Activated naive CD8-positive, alpha-beta T cell treated with anti-CD3 and anti-CD28 coated beads, Interleukin-2, amount 10 ng/mL, durations not matched to agents 7 days and 5 days (primary cell): ENCODE data around the gene PPM1L. TPM values are rescaled to one million over a fixed set of nuclear protein-coding genes. Genes with fewer than 3 reads are reported as not detected.

Experiments
- ATAC-seq: fragments of 150-1000 bp; cut with Tn5 transposase; one replicate; pipeline ENCODE4 v1.10.0; 2021; ENCODE audit warnings: low read depth, moderate library complexity
- POLR2A ChIA-PET: fragments of 350-600 bp; sonication (Branson Sonifier 250); formaldehyde crosslinking; loops from one replicate; lab custom pipeline; 2021; ENCODE audit warnings: antibody characterized with exemption; lab: Charles Lee
- DNase-seq: peaks from one replicate; pipeline ENCODE4 v3.0.0; 2021
- H3K27ac Mint-ChIP-seq: one replicate; pipeline ENCODE4 v1.8.0; 2022; ENCODE audit warnings: mild to moderate bottlenecking, mixed read lengths
- H3K27me3 Mint-ChIP-seq: one replicate; pipeline ENCODE4 v1.8.0; 2022; ENCODE audit warnings: mild to moderate bottlenecking, moderate library complexity, mixed read lengths
- H3K36me3 Mint-ChIP-seq: one replicate; pipeline ENCODE4 v1.8.0; 2021; ENCODE audit warnings: mild to moderate bottlenecking, mixed read lengths
- H3K4me1 Mint-ChIP-seq: one replicate; pipeline ENCODE4 v1.8.0; 2021; ENCODE audit warnings: mixed read lengths
- H3K4me3 Mint-ChIP-seq: one replicate; pipeline ENCODE4 v1.8.0; 2022; ENCODE audit warnings: mild to moderate bottlenecking, moderate library complexity, mixed read lengths
- H3K9me3 Mint-ChIP-seq: one replicate; pipeline ENCODE4 v1.8.0; 2021; ENCODE audit warnings: mixed read lengths
- total RNA-seq, 2 experiments: library from RNA; stranded (reverse); gene quantifications; one replicate each; pipeline ENCODE4 v1.2.3, GENCODE V29; 2021

The PPM1L gene
- total RNA-seq, 2 experiments from 2014 or later, result 3.8 to 4.6 TPM

GRCh38 chr3:160748787-160749186, 7.2 kb upstream of the PPM1L start:
- Mint-ChIP-seq H3K27ac (no peak overlapping the region), H3K4me1 (peaks cover 5% of the 10 kb centered on the region), H3K4me3 (no peak overlapping the region), H3K9me3 (no peaks in the 10 kb centered on the region), H3K27me3 (peaks cover 20% of the 10 kb centered on the region), H3K36me3 (no peaks in the 10 kb centered on the region)
- no peak for ATAC-seq
- POLR2A ChIA-PET, result no interaction called here
- no peak for DNase-seq

- peaks cover 3% of the 10 kb centered on the region for H3K36me3 Mint-ChIP-seq
- no peaks in the 10 kb centered on the region for H3K9me3 Mint-ChIP-seq
- DNase-seq (no peak), ATAC-seq (no peak)
- H3K4me1 Mint-ChIP-seq, result peaks cover 24% of the 10 kb centered on the region
- H3K27ac Mint-ChIP-seq, result no peak overlapping the region
- H3K27me3 Mint-ChIP-seq, result peaks cover 23% of the 10 kb centered on the region
- POLR2A ChIA-PET, result no interaction called here
- H3K4me3 Mint-ChIP-seq, result peak overlapping the region; percentile 92
Measured at GRCh38 chr3:160753953-160754352, 2.1 kb upstream of the PPM1L start.

- Mint-ChIP-seq H3K36me3 (peaks cover 3% of the 10 kb centered on the region), H3K4me1 (peaks cover 24% of the 10 kb centered on the region), H3K27me3 (peaks cover 23% of the 10 kb centered on the region), H3K27ac (peak overlapping the region; percentile 97), H3K9me3 (no peaks in the 10 kb centered on the region), H3K4me3 (peak overlapping the region; percentile 92)
- POLR2A ChIA-PET, result no interaction called here
- DNase-seq, result no peak
- no peak for ATAC-seq
Measured at GRCh38 chr3:160754371-160754854, 1.6 kb upstream of the PPM1L start.

- Mint-ChIP-seq H3K4me1 (peaks cover 24% of the 10 kb centered on the region), H3K4me3 (peak overlapping the region; percentile 92)
- POLR2A ChIA-PET, result interaction anchor here (1.0 to 1.6 kb wide), 3 partner anchors 46 to 189 kb away, joined by 3 to 5 read pairs (median 4); partner anchors contain the start of gene KPNA4
Measured at GRCh38 chr3:160754855-160755747, 930 bp upstream of the PPM1L start.

GRCh38 chr3:160757233-160758106, 1.4 kb downstream of the PPM1L start:
- H3K36me3 Mint-ChIP-seq, result peaks cover 3% of the 10 kb centered on the region
- H3K4me1 Mint-ChIP-seq, result peaks cover 24% of the 10 kb centered on the region
- peak overlapping the region; percentile 92 for H3K4me3 Mint-ChIP-seq
- ATAC-seq (no peak), DNase-seq (peak; percentile 28)
- no peaks in the 10 kb centered on the region for H3K9me3 Mint-ChIP-seq
- H3K27me3 Mint-ChIP-seq, result peaks cover 30% of the 10 kb centered on the region
- no peak overlapping the region for H3K27ac Mint-ChIP-seq
- POLR2A ChIA-PET, result no interaction called here

More at GRCh38 chr3:160754855-160755747, 930 bp upstream of the PPM1L start:
- ATAC-seq, result peak; percentile 88
- H3K36me3 Mint-ChIP-seq, result peaks cover 3% of the 10 kb centered on the region
- peak; percentile 89 for DNase-seq
- H3K9me3 Mint-ChIP-seq, result no peaks in the 10 kb centered on the region
- peak overlapping the region; percentile 97 for H3K27ac Mint-ChIP-seq
- H3K27me3 Mint-ChIP-seq, result peaks cover 22% of the 10 kb centered on the region

GRCh38 chr3:160758929-160759577, 3.0 kb downstream of the PPM1L start:
- Mint-ChIP-seq H3K27ac (no peak overlapping the region), H3K4me3 (no peak overlapping the region), H3K27me3 (peaks cover 35% of the 10 kb centered on the region), H3K4me1 (peaks cover 20% of the 10 kb centered on the region), H3K9me3 (no peaks in the 10 kb centered on the region), H3K36me3 (peaks cover 4% of the 10 kb centered on the region)
- no peak for ATAC-seq
- POLR2A ChIA-PET, result no interaction called here
- DNase-seq, result no peak

- H3K9me3 Mint-ChIP-seq, result no peaks in the 10 kb centered on the region
- H3K36me3 Mint-ChIP-seq, result peaks cover 1% of the 10 kb centered on the region
- no peaks in the 10 kb centered on the region for H3K4me1 Mint-ChIP-seq
- H3K4me3 Mint-ChIP-seq, result no peak overlapping the region
- no peak overlapping the region for H3K27ac Mint-ChIP-seq
- peaks cover 20% of the 10 kb centered on the region for H3K27me3 Mint-ChIP-seq
- ATAC-seq (no peak), DNase-seq (no peak)
- POLR2A ChIA-PET, result no interaction called here
Measured at GRCh38 chr3:160763073-160763472, 7.0 kb downstream of the PPM1L start.

- no peaks in the 10 kb centered on the region for H3K9me3 Mint-ChIP-seq
- H3K27me3 Mint-ChIP-seq, result peaks cover 15% of the 10 kb centered on the region
- no peak for ATAC-seq
- no peak overlapping the region for H3K27ac Mint-ChIP-seq
- H3K4me1 Mint-ChIP-seq, result no peaks in the 10 kb centered on the region
- H3K36me3 Mint-ChIP-seq, result peaks cover 1% of the 10 kb centered on the region
- no peak for DNase-seq
- no peak overlapping the region for H3K4me3 Mint-ChIP-seq
- POLR2A ChIA-PET, result no interaction called here
Measured at GRCh38 chr3:160765211-160765610, 9.2 kb downstream of the PPM1L start.

GRCh38 chr3:160768031-160768430, 12.0 kb downstream of the PPM1L start:
- POLR2A ChIA-PET, result no interaction called here
- no peaks in the 10 kb centered on the region for H3K36me3 Mint-ChIP-seq
- H3K27me3 Mint-ChIP-seq, result peaks cover 3% of the 10 kb centered on the region
- ATAC-seq, result no peak
- H3K27ac Mint-ChIP-seq, result no peak overlapping the region
- H3K4me3 Mint-ChIP-seq, result no peak overlapping the region
- no peaks in the 10 kb centered on the region for H3K9me3 Mint-ChIP-seq
- DNase-seq, result no peak
- no peaks in the 10 kb centered on the region for H3K4me1 Mint-ChIP-seq

GRCh38 chr3:160768918-160769317, 12.9 kb downstream of the PPM1L start:
- Mint-ChIP-seq H3K27ac (no peak overlapping the region), H3K4me1 (peaks cover 4% of the 10 kb centered on the region), H3K4me3 (no peak overlapping the region), H3K27me3 (peaks cover 2% of the 10 kb centered on the region), H3K36me3 (no peaks in the 10 kb centered on the region), H3K9me3 (no peaks in the 10 kb centered on the region)
- no peak for DNase-seq
- ATAC-seq, result no peak
- POLR2A ChIA-PET, result no interaction called here

GRCh38 chr3:160771811-160772459, 15.9 kb downstream of the PPM1L start:
- Mint-ChIP-seq H3K36me3 (no peaks in the 10 kb centered on the region), H3K27me3 (no peaks in the 10 kb centered on the region), H3K4me3 (no peak overlapping the region), H3K9me3 (no peaks in the 10 kb centered on the region), H3K27ac (no peak overlapping the region), H3K4me1 (peaks cover 5% of the 10 kb centered on the region)
- DNase-seq, result no peak
- no peak for ATAC-seq
- POLR2A ChIA-PET, result no interaction called here

GRCh38 chr3:160773722-160774121, 17.7 kb downstream of the PPM1L start:
- DNase-seq (no peak), ATAC-seq (no peak)
- no peaks in the 10 kb centered on the region for H3K27me3 Mint-ChIP-seq
- H3K4me1 Mint-ChIP-seq, result peaks cover 5% of the 10 kb centered on the region
- H3K4me3 Mint-ChIP-seq, result no peak overlapping the region
- POLR2A ChIA-PET, result no interaction called here
- H3K36me3 Mint-ChIP-seq, result no peaks in the 10 kb centered on the region
- H3K9me3 Mint-ChIP-seq, result no peaks in the 10 kb centered on the region
- H3K27ac Mint-ChIP-seq, result no peak overlapping the region
